K562 (cell line): ENCODE results near the gene DVL2. TPM values are rescaled to one million over a fixed set of nuclear protein-coding genes. Genes with fewer than 3 reads are reported as not detected.
A peak's percentile ranks its signal among the peaks of the same experiment; 100 is the strongest.

Source experiments
- BMI1 ChIP-seq: fragments of 150-350 bp; IDR thresholded peaks from 2 replicates; pipeline ENCODE4 v1.6.1; 2014; ENCODE audit warnings: low read length
- CHD7 ChIP-seq: fragments of 200-600 bp; sonication (generic); IDR thresholded peaks from one replicate; pipeline ENCODE4 v1.6.1; 2012; ENCODE audit warnings: mild to moderate bottlenecking, low read depth, low read length, inconsistent platforms
- CREM ChIP-seq: IDR thresholded peaks from 2 replicates; pipeline ENCODE4 v1.6.1; 2014; ENCODE audit warnings: antibody characterized with exemption, low read depth
- HMGN3 ChIP-seq: IDR thresholded peaks from 2 replicates; pipeline ENCODE4 v1.6.1; 2011; ENCODE audit warnings: borderline replicate concordance, low read depth, mild to moderate bottlenecking, mixed read lengths, low read length; ENCODE audit not compliant: insufficient read length; ENCODE audit errors: extremely low read depth
- IRF2 ChIP-seq: sonication (generic); formaldehyde crosslinking; IDR thresholded peaks from 2 replicates; pipeline ENCODE4 v1.8.1; 2022; ENCODE audit warnings: mild to moderate bottlenecking, missing genetic modification reagents
- MTA2 ChIP-seq: fragments of 450-650 bp; IDR thresholded peaks from 2 replicates; pipeline ENCODE4 v1.6.1; 2016; ENCODE audit warnings: low read depth
- TAF1 ChIP-seq: IDR thresholded peaks from 2 replicates; pipeline ENCODE4 v1.6.1; 2011; ENCODE audit warnings: mild to moderate bottlenecking, low read length, moderate library complexity; ENCODE audit not compliant: insufficient read depth, control insufficient read depth, severe bottlenecking; ENCODE audit errors: extremely low read depth
- ZNF3 ChIP-seq: fragments of 250-450 bp; sonication (Bioruptor Pico); IDR thresholded peaks from 2 replicates; pipeline ENCODE4 v1.5.0; 2021; ENCODE audit warnings: mild to moderate bottlenecking, moderate library complexity
- ZNF395 ChIP-seq: fragments of 200-800 bp; sonication (Bioruptor generic); IDR thresholded peaks from 2 replicates; pipeline ENCODE4 v1.6.1; 2017; ENCODE audit warnings: missing genetic modification characterization, missing compliant biosample characterization
- ZNF586 ChIP-seq: fragments of 450-650 bp; formaldehyde crosslinking; conservative IDR thresholded peaks from 2 replicates; pipeline ENCODE4 v1.4.0; 2020; ENCODE audit warnings: mild to moderate bottlenecking, moderate library complexity
- ZNF740 ChIP-seq, 3 experiments: fragments of 200-800 bp in 1 of 3; sonication (Bioruptor generic) in 1 of 3; sonication (generic) in 1 of 3; formaldehyde crosslinking in 1 of 3; IDR thresholded peaks; 2 replicates each; pipeline versions ENCODE4 v1.6.1 to v1.8.0; 2016 to 2022; ENCODE audit warnings: mild to moderate bottlenecking in 2 of 3, missing compliant biosample characterization in 2 of 3, missing genetic modification characterization in 2 of 3, missing genetic modification reagents in 1 of 3
- polyA plus RNA-seq, 8 experiments: library from polyadenylated mRNA; depleted of rRNA in 4 of 8; stranded (reverse) in 5 of 8; unstranded in 3 of 8; fragments of >200 nt; fragmentation: Nextera tagmentation in 2 of 8; fragmentation: Illumina TruSeq in 1 of 8; extraction: Ambion mirVana in 2 of 8; extraction: Trizol in 1 of 8; gene quantifications; 2 replicates each; pipeline versions ENCODE4 v1.2.1 to v1.2.3, GENCODE V29; 2011 to 2014; ENCODE audit warnings: inconsistent platforms in 1 of 8, missing spikeins in 1 of 8
- total RNA-seq, 7 experiments: library from RNA; depleted of rRNA in 6 of 7; stranded (reverse); fragments of >200 nt in 6 of 7; fragmentation: Illumina TruSeq in 2 of 7; extraction: Trizol in 2 of 7; gene quantifications; 2 replicates each; pipeline versions ENCODE4 v1.2.1 to v1.2.3, GENCODE V29; 2011 to 2021; ENCODE audit warnings: low replicate concordance in 1 of 7

The DVL2 gene
- total and polyA plus RNA-seq, 9 of the 15 experiments (the other 6 are each of a cell fraction or from before 2014, with no cell fraction given): 1.3 to 49.5 (median 24.3) TPM

GRCh38 chr17:7214300-7215135 lies 19.8 kb downstream of the DVL2 start (continued):
- TF ChIP-seq CHD7: no peak
- no peak for TF ChIP-seq TAF1
- TF ChIP-seq HMGN3: peak; percentile 36
- no peak for TF ChIP-seq ZNF586
- no peak for TF ChIP-seq IRF2 (CRISPR knock-in tag)
- peak; percentile 15; the same call in 1 of the 2 replicates for TF ChIP-seq CREM
- TF ChIP-seq ZNF395 (CRISPR knock-in tag): 0 out of 2 replicates have a peak, but pooled peaks have one; percentile 43
- no peak for TF ChIP-seq MTA2
- no peak for TF ChIP-seq ZNF3 (CRISPR knock-in tag)
- peak; percentile 85 for TF ChIP-seq BMI1
- TF ChIP-seq ZNF740 (CRISPR knock-in tag; IDR thresholded peaks at IDR 0.05): no peak
- TF ChIP-seq ZNF740 (tag; IDR thresholded peaks at IDR 0.05): no peak
